NCI-H524 treated with DMSO at 0.1 percent for 48 hours (cell line): ENCODE results near the gene CTNNA3.

Source experiments
- DNase-seq: peaks from one replicate; lab custom pipeline; 2025; lab: John Stamatoyannopoulos, UW

The CTNNA3 gene

DNA sequence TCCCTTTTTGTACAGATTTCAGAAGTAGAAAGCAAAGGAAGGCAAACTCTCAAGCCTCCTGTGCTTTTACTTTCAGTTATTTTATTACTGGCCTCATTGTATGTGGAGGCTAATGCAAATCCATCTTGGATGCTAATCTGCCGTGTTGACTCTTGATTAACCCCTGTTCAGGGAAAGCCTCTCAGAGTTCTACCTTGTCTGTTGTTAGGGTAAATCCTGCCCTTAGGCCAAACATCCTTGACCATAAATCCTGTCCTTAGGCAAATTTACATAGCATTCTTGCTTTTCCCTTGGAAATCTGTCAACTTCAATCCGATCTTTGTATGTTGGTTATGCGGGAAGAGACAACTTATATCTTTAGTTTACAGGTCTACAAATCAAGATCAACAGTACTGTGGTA lies 1480.1 kb downstream of the CTNNA3 start:
- DNase-seq: no peak

DNA sequence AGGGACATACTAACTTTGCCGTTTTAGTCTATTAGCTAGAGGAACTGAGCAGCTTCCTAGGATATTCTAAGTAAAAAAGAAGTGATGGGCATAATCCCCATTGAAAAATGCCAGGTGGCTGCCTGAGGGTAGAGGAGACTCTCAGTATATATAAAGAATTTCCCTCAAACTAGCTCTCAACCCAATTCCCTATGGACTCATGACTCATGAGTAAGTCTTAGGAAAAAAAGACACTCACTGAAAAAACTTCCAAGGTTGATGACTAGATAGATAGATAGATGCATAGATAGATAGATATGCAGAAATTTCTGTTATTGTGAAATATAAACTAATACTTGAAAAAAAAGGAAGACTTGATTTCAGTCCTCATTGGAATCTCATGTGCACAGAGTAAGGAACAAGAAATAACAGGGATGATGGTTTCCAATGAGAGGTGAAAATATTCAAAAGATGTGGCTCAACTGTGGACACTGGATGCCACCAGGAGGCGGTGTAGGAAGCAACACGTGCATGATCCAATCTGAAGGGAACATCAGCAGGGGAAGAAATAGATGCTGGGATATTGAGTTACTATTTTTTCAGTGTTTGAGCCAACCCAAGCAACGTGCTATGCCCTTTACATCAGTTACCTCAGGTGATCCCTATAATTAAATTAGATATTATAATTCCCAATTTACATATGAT lies 1481.1 kb downstream of the CTNNA3 start:
- no peak for DNase-seq

DNA sequence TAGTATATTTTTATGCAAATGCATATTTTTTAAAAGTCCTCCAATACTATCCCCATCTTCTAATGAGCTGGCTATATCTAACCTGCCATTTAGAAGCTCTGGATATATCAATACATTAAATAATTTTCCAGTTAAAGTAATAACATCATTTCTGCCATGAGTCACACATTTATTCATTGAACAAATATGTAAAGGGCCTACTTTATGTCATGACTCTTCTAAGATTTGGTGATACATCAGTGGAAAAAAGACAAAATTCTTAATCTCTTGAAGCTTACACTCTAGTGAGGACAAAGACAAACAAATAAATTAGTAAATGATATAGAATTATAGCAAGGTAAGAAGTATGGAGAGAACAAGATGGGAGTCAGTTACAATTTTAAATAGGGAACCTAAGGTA lies 1487.0 kb downstream of the CTNNA3 start:
- DNase-seq: no peak

DNA sequence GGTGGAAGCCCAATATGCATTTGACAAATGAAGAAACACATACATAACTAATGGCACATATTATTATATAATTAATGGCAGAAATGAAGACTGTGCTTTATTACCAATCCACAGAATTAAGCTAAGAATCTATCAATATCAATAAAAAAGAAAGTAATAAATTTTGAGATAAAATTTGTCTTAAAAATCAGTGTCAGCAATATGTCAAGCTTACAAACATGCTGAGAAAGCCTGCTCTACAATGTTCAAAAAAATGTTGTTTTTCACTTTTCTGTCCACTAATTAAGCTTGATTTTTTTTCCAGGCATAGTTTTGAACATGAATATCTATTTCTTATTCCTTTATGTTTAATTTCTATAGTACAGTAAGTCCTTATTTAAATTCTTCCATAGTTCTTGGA lies 1491.2 kb downstream of the CTNNA3 start:
- DNase-seq: no peak

DNA sequence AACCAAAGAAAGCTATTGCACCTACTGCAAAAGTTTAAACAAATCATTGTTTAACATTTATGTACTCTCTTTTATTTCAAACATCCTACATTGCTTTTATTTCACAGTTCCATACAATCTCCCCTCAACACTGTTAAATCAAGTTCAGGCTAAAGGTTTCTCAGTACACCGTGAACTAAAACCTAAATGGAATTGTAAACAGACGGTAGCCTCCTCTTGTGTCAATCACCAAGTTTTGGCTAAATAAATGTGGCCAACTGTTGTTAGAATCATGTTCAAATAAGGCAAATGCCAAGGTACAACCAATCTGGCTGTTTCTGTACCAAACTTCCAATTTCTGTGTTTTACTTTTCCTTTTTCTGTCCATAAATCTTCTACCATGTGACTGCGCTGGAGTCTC lies 1493.9 kb downstream of the CTNNA3 start:
- no peak for DNase-seq

DNA sequence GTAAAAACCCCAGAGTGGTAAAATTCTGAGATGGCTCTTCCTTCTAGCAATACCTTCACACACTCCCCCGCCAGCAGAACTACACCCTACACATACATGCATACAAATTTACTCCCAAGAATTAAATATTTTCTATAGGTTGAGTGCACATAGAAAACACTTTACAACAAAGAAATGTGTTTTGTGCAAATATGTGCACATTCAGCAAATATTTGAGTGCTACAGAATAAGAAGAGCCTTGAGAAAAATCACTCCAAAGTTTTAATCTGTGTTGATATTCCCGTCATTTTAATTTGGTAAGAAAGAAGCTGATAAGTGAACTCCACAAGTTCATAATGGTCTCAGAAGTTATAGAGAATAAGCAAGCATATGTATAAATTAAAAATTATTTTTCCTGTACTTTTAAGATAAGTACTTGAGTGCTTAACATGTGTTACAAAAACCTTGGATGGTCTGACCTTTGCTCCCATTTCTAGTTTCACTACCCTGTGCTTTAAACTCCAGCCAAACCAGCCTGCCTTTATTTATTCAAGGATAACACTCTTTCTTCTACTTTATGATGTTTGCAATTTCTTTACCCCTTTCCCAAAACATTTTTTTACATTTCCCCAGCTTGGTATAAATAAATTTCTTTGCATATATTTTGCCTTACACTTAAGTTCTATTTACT lies 1503.7 kb downstream of the CTNNA3 start:
- no peak for DNase-seq

DNA sequence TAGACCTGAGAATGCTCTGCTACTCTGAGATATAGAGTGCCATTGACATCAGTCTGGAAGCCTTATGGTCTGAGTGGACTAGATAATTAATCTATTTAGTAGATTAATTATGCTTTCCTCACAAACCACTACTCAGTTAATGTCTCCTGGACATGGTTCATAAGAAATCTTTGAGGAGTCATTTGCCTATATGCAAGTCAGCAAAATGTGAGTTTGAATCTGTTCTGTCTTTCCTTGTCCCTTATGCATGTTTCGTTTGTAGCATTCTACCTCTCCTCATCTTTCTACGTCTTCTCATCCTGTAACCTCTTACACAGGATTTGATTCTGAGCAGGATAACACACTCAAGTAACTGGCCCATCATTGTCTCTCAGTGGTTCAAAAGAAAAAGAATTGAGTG lies 1505.6 kb downstream of the CTNNA3 start:
- no peak for DNase-seq

DNA sequence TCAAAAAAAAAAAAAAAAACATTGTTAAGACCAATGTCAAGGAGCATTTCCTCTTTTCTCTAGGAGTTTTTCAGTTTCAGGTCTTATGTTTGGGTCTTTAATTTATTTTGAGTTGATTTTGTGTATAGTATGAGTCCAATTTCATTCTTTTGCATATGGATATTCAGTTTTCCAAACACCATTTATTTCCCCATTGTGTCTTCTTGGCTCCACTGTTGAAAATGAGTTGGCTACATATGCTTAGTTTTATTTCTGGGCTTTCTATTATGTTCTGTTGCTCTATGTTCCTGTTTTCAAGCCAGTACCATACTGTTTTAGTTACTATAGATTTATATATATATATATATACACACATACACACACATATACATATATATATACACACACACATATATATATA lies 1506.7 kb downstream of the CTNNA3 start:
- no peak for DNase-seq

DNA sequence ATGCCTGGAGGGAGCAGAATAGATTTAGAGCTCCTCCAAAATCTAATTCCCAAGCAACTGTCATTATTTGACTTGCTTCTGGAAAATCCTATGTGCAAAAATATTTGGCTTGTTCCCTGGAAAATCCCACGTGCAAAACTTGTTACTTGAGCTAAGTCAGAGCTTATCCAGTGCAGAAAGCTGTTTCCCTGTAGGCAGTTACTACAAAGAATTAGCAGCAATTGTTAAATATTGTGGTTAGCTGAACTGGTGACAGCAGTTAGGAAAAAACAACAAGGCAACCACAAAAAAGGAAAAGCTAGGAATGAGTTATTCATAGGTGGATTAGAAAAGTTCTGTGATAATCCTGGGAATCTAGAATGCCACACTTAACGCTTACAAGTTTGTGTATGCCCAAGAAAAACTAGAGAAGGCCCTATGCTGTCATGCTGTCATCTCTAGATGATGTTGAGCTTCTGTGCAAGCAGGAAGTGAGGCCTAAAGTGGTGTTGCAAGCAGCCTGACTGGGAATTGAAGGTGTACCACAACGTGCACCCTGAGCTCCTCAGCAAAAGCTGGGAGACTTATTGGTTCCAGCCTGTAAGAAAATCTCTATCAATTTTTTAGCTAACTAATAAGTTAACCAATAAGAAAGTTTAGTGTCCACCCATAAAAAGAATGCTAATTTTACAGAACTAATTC lies 1508.8 kb downstream of the CTNNA3 start:
- no peak for DNase-seq

DNA sequence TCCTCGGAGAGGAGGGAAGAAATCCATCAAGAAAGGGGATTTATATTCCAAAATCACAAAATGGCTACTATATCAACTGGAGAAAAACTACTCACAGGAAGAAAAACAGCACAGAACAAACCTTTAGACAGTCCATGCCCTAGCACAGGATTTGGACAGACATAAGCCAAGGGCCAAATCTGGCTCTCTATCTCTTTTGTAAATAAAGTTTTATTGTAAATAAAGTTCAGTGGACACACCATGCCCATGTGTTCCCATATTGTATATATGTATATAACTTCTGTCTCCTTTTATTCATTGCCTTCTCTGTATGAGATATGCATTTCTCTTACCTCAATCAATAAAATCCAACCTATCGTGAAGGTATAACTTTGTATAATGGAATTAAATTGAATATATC lies 1513.0 kb downstream of the CTNNA3 start:
- DNase-seq: no peak

DNA sequence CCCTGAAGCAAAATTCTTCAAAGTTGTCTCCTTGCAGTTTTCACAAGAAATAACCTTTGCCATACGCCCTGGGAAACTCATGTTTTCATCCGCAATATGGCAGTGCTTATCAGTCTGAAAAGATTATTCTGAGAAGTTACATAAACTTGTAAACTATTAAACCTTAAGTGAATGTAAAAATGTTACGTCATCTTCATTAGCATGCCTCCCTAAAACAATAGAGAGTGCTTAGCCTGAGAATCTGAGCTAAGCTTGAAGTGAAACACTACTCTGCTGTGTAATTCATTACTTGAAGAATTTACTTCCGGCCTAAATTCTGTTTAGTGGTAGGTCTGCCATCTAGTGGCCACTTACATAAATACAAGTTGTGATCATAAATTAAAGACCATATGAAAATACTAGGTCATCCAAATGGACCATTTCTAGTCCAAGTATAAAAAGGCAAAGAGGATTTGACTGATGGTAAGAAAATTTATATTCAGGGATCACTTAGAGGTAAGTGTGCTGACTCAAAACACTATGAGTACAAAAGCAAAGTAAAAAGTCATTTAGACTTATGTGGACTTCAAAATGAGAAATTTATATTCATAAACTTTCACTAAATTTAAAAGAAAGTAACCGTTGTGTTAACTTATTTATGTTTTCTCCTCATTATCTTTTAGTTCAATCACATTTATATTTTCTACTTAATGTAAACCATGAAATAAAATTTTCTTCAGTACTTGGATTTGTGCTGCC lies 1515.2 kb downstream of the CTNNA3 start:
- no peak for DNase-seq

DNA sequence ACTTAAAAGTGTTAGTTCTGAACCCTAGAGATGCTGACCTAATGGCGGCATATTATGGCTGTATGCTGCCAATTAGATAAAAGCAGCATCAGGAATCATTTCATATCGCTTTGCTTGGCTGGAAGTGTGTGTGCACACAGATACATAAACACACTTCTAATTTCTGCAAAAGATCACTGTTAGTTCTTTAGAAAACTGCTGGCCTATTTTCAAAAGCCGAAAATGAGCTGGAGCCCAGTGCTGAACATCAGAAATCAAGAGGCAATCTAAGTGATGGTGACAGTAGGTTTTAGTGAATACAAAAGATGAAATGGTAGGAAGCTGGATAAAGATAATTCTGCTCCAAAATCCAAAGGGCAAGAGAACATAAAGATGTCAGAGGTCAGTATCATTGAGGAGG lies 1516.0 kb downstream of the CTNNA3 start:
- no peak for DNase-seq

DNA sequence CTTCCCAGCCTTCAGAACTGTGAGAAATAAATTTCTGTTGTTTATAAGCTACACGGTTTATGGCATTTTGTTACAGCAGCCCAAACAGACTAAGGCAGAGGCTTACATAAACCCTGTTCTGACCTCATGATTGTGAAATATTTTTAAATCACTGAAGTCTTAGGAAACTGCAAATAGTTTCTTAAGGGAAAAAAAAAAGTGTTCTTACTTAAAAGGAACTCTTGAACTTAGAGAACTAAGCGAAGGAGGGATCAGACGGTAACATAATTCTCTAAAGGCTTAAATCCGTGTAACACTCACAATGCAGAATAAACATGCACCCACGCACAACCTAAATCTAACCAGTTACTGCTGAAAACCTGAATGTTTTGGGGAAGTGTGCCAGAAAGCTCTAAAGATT lies 1519.2 kb downstream of the CTNNA3 start:
- no peak for DNase-seq

DNA sequence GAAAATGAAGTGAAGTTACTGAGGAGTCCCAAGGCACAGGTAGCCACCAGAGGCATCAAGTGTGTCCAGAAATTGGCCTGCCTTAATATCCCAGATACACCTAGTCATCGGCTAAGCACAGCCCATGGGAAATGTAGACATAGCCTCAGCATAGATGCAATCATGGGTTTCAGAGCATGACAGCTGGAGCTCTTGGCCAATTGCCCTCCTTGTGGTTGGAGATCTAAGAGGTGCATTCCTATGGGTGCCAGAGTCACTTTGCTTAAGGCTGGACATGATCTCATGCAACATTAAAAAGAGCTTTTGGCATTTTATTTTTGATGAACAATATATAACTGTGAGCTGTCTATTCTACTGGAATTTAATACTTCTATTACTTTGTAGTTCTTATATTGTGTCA lies 1528.2 kb downstream of the CTNNA3 start:
- DNase-seq: no peak

DNA sequence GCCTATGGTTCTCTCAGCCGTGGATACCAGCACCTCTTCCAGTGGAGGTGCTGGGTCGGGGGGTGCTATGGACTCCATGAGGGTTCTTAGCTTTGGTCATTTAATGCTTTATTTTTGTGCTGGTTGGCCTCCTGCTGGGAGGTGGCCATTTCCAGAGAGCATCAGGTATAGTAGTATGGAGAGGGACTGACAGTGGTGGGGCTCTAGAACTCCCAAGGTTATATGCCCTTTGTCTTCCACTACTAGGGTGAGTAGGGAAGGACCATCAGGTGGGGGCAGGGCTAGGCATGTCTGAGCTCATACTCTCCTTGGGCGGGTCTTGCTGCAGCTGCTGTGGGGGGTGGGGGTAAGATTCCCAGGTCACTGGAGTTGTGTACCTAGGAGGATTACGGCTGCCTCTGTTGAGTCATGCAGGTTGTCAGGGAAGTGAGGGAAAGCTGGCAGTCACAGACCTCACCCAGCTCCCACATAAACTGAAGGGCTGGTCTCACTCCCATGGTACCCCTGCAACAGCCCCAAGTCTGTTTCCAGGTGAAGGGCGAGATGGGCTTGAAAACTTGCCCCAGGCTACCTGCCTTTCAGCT lies 1533.3 kb downstream of the CTNNA3 start:
- DNase-seq: no peak

DNA sequence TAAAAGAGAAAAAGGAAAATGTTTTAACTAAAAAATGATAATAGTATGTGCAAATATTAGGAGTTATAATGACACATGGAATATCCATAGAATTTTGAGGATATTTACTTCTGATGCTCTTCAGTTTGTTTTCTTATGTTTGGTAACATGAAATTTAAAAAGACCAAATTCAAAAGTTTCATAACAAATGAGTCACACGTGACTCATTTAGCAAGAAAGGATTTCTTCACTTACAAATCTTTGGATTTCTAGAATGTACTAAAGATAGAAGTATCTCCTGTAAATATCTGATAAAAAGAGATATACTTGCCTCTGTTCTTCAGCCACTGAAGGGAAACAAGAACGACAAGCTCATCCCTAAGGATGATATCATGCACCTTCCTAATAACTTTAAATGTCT lies 1544.6 kb downstream of the CTNNA3 start:
- no peak for DNase-seq

DNA sequence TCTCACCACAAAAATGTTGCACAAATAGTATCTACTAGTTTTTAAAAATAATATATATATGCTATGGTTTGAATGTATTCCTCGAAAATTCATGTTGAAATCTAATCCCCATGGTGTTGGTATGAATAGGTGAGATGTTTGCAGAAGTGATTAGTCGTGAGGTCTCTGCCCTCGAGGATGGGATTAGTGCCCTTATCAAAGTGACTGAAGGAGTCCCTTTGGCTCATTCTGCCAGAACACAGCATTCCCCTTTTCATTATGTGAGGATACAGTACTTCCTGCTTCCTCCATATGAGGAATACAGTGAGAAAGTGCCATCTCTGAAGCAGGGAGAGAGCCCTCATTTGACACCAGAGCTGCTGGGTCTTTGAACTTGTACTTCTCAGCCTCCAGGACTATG lies 1547.7 kb downstream of the CTNNA3 start:
- no peak for DNase-seq

DNA sequence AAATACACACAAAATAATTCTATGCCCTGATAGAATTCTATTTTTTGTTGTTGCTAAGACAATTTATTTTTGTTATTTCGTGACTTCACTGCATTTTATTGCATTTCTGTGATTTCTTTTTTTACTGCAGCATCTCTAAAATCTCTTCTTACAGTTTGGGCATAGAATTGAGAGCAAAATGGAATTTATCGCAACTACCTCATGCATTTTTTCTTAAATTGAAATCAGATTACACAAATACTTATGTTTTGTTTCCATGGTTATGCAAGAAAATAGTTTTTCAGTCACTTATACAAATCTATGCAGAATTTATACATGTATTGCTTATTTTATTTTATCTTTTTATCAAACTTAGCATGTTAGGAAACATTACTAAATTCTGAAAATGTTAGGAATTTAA lies 1552.0 kb downstream of the CTNNA3 start:
- no peak for DNase-seq

DNA sequence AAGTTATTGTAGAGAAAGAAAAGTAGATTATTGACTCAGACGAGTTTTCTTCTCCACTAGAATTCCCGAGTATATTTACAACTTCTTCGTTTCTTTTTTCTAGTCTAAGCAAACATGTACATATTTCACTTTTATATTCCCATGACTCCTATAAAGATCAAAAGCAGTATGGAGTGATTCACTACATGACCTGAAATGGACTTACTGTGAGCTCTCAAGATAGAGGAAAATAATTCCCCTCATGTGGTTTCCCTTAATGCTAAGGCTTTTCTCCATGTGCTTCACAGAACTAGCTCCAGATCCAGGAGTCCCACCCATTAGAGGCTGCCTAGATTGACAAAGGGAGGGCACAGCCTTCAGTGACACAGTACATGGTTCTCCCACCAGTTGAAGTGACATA lies 1593.2 kb downstream of the CTNNA3 start:
- DNase-seq: no peak

DNA sequence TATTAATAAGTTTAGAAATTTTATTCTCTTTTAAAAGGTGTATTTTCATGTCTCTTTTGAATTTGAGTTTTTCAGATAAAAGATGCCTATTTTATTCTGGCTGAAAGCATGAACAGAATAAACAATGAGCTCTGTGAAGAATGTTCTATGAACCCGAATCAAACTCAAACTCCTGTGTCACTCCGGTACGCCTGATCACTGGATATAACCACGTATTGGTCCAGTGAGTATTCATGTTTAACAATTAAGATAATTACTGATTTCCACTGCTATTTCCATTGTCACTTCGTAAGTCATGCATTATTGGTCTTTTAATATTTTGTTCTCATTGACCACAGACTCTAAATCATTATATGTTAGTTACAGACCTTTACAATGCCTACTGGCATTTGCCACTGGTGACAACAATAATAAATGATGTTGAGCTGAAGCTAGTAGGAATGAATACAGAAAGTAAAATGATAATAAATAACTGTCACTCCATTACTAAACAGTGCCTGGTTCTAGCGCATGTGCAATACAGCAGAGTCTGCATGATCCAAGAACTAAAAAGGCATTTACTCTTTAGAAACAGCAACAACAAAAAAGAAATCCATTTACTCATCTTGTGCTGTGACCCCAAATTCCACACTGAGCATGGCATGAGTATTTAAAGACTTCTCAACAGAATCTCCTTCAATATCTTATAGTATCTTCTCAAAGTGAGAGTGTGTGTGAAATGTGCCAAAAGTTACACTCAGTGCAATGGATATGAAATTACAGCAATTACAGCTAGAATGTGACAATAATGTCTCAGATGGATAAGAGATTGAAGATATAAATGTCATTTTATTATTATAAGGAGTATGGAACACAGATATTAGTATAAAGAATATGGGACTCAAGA lies 1597.2 kb downstream of the CTNNA3 start:
- no peak for DNase-seq

DNA sequence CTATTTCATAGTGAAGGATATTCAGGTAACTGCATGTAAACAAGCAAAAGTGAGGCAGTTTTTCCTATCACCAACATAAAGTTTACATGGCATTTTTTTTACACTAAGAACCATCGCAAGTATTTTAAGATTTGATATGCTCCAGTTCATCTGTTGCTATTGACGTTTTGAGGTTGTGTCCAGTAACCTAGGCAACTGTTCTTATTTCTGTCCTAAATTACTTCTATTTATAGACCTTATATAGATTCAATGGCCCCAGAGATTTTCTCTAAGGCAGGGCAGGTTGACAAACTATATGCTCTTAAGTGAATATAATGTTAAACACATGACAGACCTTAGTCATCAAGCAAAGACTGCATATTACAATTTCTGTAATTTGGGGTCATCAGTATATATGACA lies 1600.4 kb downstream of the CTNNA3 start:
- no peak for DNase-seq
